GM12875 (cell line): Measurements from ENCODE around the gene AVL9.
"Not testable (repeated sequence)": the region's sequence is repeated elsewhere in the genome, so short reads cannot be mapped to it uniquely, and the experiment has no call there.

ENCODE experiments used
- H3K4me3 ChIP-seq: one replicate; pipeline ENCODE4 v1.5.1; 2011; ENCODE audit warnings: low read depth, low read length, control low read depth
- CTCF ChIP-seq: IDR thresholded peaks from 2 replicates; pipeline ENCODE4 v1.5.1; 2011; ENCODE audit warnings: low read depth, mild to moderate bottlenecking, control low read depth, inconsistent platforms, low read length, moderate library complexity, borderline replicate concordance; ENCODE audit not compliant: insufficient read depth

Gene AVL9

GRCh38 chr7:32609463-32609862 is 114.2 kb downstream of the AVL9 start:
- H3K4me3 ChIP-seq, result no peak overlapping the region
- TF ChIP-seq CTCF, result no peak

GRCh38 chr7:32611201-32612099 is 116.2 kb downstream of the AVL9 start:
- no peak overlapping the region for H3K4me3 ChIP-seq
- no peak for TF ChIP-seq CTCF

- no peak overlapping the region for H3K4me3 ChIP-seq
- TF ChIP-seq CTCF, result no peak
Observed at GRCh38 chr7:32616625-32617024, 121.3 kb downstream of the AVL9 start.

- TF ChIP-seq CTCF, result no peak
Observed at GRCh38 chr7:32618470-32618869, 123.2 kb downstream of the AVL9 start.

GRCh38 chr7:32618987-32619386 is 123.7 kb downstream of the AVL9 start:
- no peak overlapping the region for H3K4me3 ChIP-seq
- TF ChIP-seq CTCF, result no peak

More at GRCh38 chr7:32618470-32618869, 123.2 kb downstream of the AVL9 start:
- no peak overlapping the region for H3K4me3 ChIP-seq

- not testable (repeated sequence) for H3K4me3 ChIP-seq
Observed at GRCh38 chr7:32619416-32619815, 124.1 kb downstream of the AVL9 start.

- H3K4me3 ChIP-seq, result no peak overlapping the region
- no peak for TF ChIP-seq CTCF
Observed at GRCh38 chr7:32631021-32631420, 135.7 kb downstream of the AVL9 start.

- not testable (repeated sequence) for H3K4me3 ChIP-seq
Observed at GRCh38 chr7:32631590-32632497, 136.6 kb downstream of the AVL9 start.

GRCh38 chr7:32633446-32633845 is 138.2 kb downstream of the AVL9 start:
- not testable (repeated sequence) for H3K4me3 ChIP-seq

GRCh38 chr7:32634798-32635393 is 139.6 kb downstream of the AVL9 start:
- not testable (repeated sequence) for H3K4me3 ChIP-seq

- not testable (repeated sequence) for H3K4me3 ChIP-seq
Observed at GRCh38 chr7:32636725-32637462, 141.6 kb downstream of the AVL9 start.
